Measurements from ENCODE around the gene PTGES3L. TPM values are rescaled to one million over a fixed set of nuclear protein-coding genes. Genes with fewer than 3 reads are reported as not detected.

PTGES3L gene
- total RNA-seq (2016; rRNA removed; fragmentation: Illumina TruSeq; extraction: Trizol): 1.2 and 1.9 TPM in 2 replicates
- total RNA-seq (2016; cell fraction: cytosol; rRNA removed; fragmentation: Illumina TruSeq; extraction: Trizol; ENCODE audit: low read depth): 0.62 and 1.0 TPM in 2 replicates
- total RNA-seq (2016; cell fraction: insoluble cytoplasmic fraction; rRNA removed; fragmentation: Illumina TruSeq; extraction: Trizol): 1.6 and 2.6 TPM in 2 replicates
- 1.2 and 1.9 TPM in 2 replicates for total RNA-seq (2016; cell fraction: membrane; rRNA removed; fragmentation: Illumina TruSeq; extraction: Trizol)
- 1.1 and 2.0 TPM in 2 replicates for total RNA-seq (2016; cell fraction: nucleus; rRNA removed; fragmentation: Illumina TruSeq; extraction: Trizol)
- polyA plus RNA-seq (2011; rRNA removed): 1.9 and 2.9 TPM in 2 replicates
- polyA plus RNA-seq (2011; cell fraction: cytosol; rRNA removed): 1.4 and 1.6 TPM in 2 replicates
- 5.0 and 6.2 TPM in 2 replicates for polyA plus RNA-seq (2011; cell fraction: nucleus; rRNA removed)
- 0.51 and 0.63 TPM in 2 replicates for polyA plus RNA-seq (2012)
- polyA plus RNA-seq (2016; cell fraction: cytosol; fragmentation: Illumina TruSeq; extraction: Trizol; ENCODE audit: low read depth): 0.75 and 0.95 TPM in 2 replicates
- 3.0 and 3.4 TPM in 2 replicates for polyA plus RNA-seq (2016; cell fraction: insoluble cytoplasmic fraction; fragmentation: Illumina TruSeq; extraction: Trizol; ENCODE audit: low read depth)
- polyA plus RNA-seq (2016; cell fraction: membrane; fragmentation: Illumina TruSeq; extraction: Trizol; ENCODE audit: low read depth): 1.5 TPM in 2 replicates
- polyA plus RNA-seq (2016; cell fraction: nucleus; fragmentation: Illumina TruSeq; extraction: Trizol; ENCODE audit: insufficient read depth, low read depth): 4.8 and 5.2 TPM in 2 replicates
- polyA minus RNA-seq (2011; rRNA and poly(A)+ RNA removed; ENCODE audit: low replicate concordance): 3.2 and 8.2 TPM in 2 replicates
- 0.89 and 1.3 TPM in 2 replicates for polyA minus RNA-seq (2011; cell fraction: cytosol; rRNA and poly(A)+ RNA removed)
- polyA minus RNA-seq (2011; cell fraction: nucleus; rRNA and poly(A)+ RNA removed): 8.2 and 11.1 TPM in 2 replicates
- percentile 46 among the genes with signal in this experiment for Bru-seq, nascent RNA
- percentile 62 among the genes with signal in this experiment for BruChase-seq, experiment 1, labeled RNA remaining after a 6-hour chase
- percentile 57 among the genes with signal in this experiment for BruChase-seq, experiment 2, labeled RNA remaining after a 2-hour chase
- long read RNA-seq, experiment 1, partial matches to known transcripts: 0 of 3 reads
- long read RNA-seq, experiment 1, other reads (novel, unspliced or antisense): 1 of 3 reads
- long read RNA-seq, experiment 2, partial matches to known transcripts: 1 of 1 reads
- long read RNA-seq, experiment 2, other reads (novel, unspliced or antisense): 0 of 1 reads

- FAIRE-seq (no peak), DNase-seq (ENCODE audit: low spot score) (peak; percentile 88), ATAC-seq (peak; percentile 85)
- ChIA-PET POLR2A (interaction anchor here (0.5 to 4.3 kb wide), 4 partner anchors 18 to 200 kb away, joined by 3 to 53 read pairs (median 4); partner anchors contain the start of gene RPL27), CTCF (ENCODE audit: low intra/inter-chr PET ratio, low total read pairs) (interaction anchor here (1.1 kb wide), 1 partner anchor 18 kb away, joined by 3 read pairs; the partner anchor contains the start of gene RPL27)
- 0 out of 5 replicates have a peak, but pooled peaks cover 0 to 3% of the 10 kb centered on the region in 2 experiments for H3K36me3 ChIP-seq (replicated peaks in 1 of 2; ENCODE audit: control insufficient read depth in 1 of 2, insufficient read depth in 2 of 2, low read length in 2 of 2)
- peaks cover 17% of the 10 kb centered on the region for H3K79me2 ChIP-seq (ENCODE audit: insufficient read depth, low read length)
- peak within 1 kb of the TSS; percentile 94 for H3K4me2 ChIP-seq (ENCODE audit: low read depth, low read length)
- H4K20me1 ChIP-seq (ENCODE audit: insufficient read depth, low read length): no peaks in the 10 kb centered on the region
- peaks cover 56% of the 10 kb centered on the region for H3K4me1 ChIP-seq (ENCODE audit: insufficient read depth, low read length)
- 30% methylated on average over 20 of the region's 21 CpGs for WGBS (ENCODE audit: low lambda C conversion rate)
- peak within 1 kb of the TSS; percentile 78 for H3K9ac ChIP-seq (ENCODE audit: insufficient read depth, low read depth, low read length)
- BruUV-seq (replicated peaks): TSS peak; percentile 75
- in situ Hi-C loops (cut with HindIII; ENCODE audit: extremely low pct_ligation_motif_present, low pct_unique_long_range_greater_than_20kb) (loop anchor here (10.0 kb wide), 1 partner anchor 135 kb away; the partner anchor contains the start of gene AOC2), intact Hi-C loops (cut with micrococcal nuclease; ENCODE audit: unreplicated experiment) (loop anchor here (2.0 to 5.0 kb wide), 2 partner anchors 19 to 137 kb away; partner anchors contain the start of genes AOC2 and RPL27)
- no peaks in the 10 kb centered on the region for H3K9me3 ChIP-seq (ENCODE audit: low read length)
- peaks cover 0 to 3% of the 10 kb centered on the region in 2 experiments; a peak in 1 of 5 replicates for H3K27me3 ChIP-seq (ENCODE audit: control insufficient read depth in 1 of 2, insufficient read depth in 2 of 2, low read length in 2 of 2)
- peak within 1 kb of the TSS; percentile 59 for H2AFZ ChIP-seq (ENCODE audit: low read length)
- peak within 1 kb of the TSS; percentile 71 for H3K27ac ChIP-seq (ENCODE audit: extremely low read length, insufficient read depth, low read length)
- H3K4me3 ChIP-seq (replicated peaks in 1 of 3; ENCODE audit: insufficient read depth in 1 of 3, low read depth in 2 of 3, low read length in 3 of 3): peak within 1 kb of the TSS; percentile 77 to 97 (median 91)
- TF ChIP-seq ZEB1 (IDR thresholded peaks at IDR 0.05; ENCODE audit: insufficient replicate concordance, low read depth) (peak; percentile 26), ZBTB39 (CRISPR knock-in tag; IDR thresholded peaks at IDR 0.05) (no peak), PAF1 (CRISPR knock-in tag; IDR thresholded peaks at IDR 0.05) (no peak), ZNF354B (CRISPR knock-in tag; IDR thresholded peaks at IDR 0.05) (no peak), CTCF (CRISPR knock-in tag; IDR thresholded peaks at IDR 0.05) (peak; percentile 45; the same call in 1 of the 2 replicates), ZGPAT (CRISPR knock-in tag; IDR thresholded peaks at IDR 0.05) (peak; percentile 31), KDM3A (CRISPR knock-in tag; IDR thresholded peaks at IDR 0.05; ENCODE audit: low read depth) (no peak; the same call in 1 of the 2 replicates), ZNF614 (CRISPR knock-in tag; IDR thresholded peaks at IDR 0.05; ENCODE audit: borderline replicate concordance) (no peak), FOXO4 (CRISPR knock-in tag; conservative IDR thresholded peaks at IDR 0.05) (no peak)
Observed at GRCh38 chr17:42979511-42980273, at the start of gene PTGES3L. Gene PTGES3L, minus strand, starts transcription at chr17:42980080. Its CDS starts 27 bp downstream, at chr17:42980053.

Data from HepG2 (cell line).